Panc1 (cell line): ENCODE measurements around the gene C2orf81.

Experiments used
- POLR2AphosphoS5 ChIP-seq: IDR thresholded peaks from 2 replicates; pipeline ENCODE4 v1.6.1; 2012; ENCODE audit warnings: mild to moderate bottlenecking, low read depth, low read length, moderate library complexity
- TF ChIP-seq, protein P1 (sequence below): fragments of 450-650 bp; IDR thresholded peaks from 2 replicates; pipeline ENCODE4 v1.5.1; 2017; ENCODE audit warnings: mild to moderate bottlenecking

DNA sequence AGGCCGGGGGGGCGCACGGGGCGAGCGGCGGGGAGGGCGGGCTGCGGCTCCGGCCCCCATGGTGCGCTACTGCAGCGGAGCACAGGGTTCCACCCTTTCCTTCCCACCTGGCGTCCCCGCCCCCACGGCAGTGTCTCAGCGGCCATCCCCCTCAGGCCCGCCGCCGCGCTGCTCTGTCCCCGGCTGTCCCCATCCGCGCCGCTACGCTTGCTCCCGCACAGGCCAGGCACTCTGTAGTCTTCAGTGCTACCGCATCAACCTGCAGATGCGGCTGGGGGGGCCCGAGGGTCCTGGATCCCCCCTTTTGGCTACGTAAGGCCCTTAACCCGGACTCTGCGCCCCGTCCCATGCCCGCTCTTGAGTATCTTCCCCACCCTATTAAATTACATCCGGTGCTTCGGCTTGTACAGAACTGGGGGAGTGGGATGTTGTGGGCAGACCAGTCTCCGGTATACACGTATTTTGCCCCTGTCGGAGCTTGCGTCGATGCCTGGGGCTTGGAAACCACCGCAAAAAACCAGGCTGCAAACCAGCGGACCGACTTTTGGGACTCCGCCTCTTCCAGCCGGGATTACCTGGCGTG is 36.2 kb upstream of the C2orf81 start:
- TF ChIP-seq, protein P1, sequence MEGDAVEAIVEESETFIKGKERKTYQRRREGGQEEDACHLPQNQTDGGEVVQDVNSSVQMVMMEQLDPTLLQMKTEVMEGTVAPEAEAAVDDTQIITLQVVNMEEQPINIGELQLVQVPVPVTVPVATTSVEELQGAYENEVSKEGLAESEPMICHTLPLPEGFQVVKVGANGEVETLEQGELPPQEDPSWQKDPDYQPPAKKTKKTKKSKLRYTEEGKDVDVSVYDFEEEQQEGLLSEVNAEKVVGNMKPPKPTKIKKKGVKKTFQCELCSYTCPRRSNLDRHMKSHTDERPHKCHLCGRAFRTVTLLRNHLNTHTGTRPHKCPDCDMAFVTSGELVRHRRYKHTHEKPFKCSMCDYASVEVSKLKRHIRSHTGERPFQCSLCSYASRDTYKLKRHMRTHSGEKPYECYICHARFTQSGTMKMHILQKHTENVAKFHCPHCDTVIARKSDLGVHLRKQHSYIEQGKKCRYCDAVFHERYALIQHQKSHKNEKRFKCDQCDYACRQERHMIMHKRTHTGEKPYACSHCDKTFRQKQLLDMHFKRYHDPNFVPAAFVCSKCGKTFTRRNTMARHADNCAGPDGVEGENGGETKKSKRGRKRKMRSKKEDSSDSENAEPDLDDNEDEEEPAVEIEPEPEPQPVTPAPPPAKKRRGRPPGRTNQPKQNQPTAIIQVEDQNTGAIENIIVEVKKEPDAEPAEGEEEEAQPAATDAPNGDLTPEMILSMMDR = no peak
- TF ChIP-seq POLR2AphosphoS5 = peak; percentile 59; the same call in 1 of the 2 replicates
